Measurements from ENCODE around the gene UPF2.

GRCh38 chr10:11906714-11907113, 135.9 kb downstream of the UPF2 start:
- TF ChIP-seq CTCF (IDR thresholded peaks at IDR 0.05) (no peak), POLR2A (IDR thresholded peaks at IDR 0.05) (no peak)
